ENCODE results near the gene VWA3A.
"Not testable (repeated sequence)": the region's sequence is repeated elsewhere in the genome, so short reads cannot be mapped to it uniquely, and the experiment has no call there.

The VWA3A gene

DNA sequence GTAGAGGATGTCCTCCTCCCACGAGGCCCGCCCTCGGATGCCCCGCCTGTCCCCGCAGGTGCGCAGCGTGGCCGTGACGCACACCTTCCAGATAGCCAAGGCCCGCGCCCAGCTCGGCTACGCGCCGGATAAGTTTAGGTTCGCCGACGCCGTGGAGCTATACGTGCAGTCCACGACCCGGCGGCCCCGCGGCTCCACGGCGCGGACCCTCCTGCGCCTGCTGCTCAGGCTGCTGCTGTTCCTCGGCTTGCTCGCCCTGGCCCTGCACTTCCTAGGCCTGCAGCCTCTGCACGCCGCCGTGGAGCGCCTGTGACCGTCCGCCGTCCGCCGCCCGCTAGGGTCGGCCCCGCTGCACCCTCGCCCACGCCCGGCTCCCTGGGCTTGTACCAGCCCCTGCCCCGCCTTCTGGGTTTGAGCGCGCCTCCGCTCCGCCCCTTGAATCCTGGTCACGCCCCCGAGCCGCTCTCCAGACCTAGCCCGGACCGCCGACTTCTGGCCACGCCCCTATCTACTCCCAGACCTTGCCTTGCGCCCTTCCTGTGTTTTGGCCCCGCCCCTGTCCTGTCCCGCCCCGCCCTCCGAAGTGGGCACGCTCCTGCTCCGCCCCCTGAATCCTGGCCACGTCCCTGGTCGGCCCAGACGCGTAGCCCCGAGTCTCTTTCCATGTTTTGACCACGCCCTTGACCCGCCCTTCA lies 97.9 kb downstream of the VWA3A start:
- H3K4me1 Mint-ChIP-seq, result peaks cover 34% of the 10 kb centered on the region
- peaks cover 7% of the 10 kb centered on the region for H3K36me3 Mint-ChIP-seq
- peak; percentile 84 to 99 for DNase-seq (ENCODE audit: low spot score in 2 of 2)
- peak overlapping the region; percentile 96 for H3K27ac Mint-ChIP-seq
- peak; percentile 52 for ATAC-seq (ENCODE audit: low read depth)
- peak overlapping the region; percentile 94 for H3K4me3 Mint-ChIP-seq
- H3K27me3 Mint-ChIP-seq, result no peaks in the 10 kb centered on the region
- peaks cover 8% of the 10 kb centered on the region for H3K9me3 Mint-ChIP-seq

DNA sequence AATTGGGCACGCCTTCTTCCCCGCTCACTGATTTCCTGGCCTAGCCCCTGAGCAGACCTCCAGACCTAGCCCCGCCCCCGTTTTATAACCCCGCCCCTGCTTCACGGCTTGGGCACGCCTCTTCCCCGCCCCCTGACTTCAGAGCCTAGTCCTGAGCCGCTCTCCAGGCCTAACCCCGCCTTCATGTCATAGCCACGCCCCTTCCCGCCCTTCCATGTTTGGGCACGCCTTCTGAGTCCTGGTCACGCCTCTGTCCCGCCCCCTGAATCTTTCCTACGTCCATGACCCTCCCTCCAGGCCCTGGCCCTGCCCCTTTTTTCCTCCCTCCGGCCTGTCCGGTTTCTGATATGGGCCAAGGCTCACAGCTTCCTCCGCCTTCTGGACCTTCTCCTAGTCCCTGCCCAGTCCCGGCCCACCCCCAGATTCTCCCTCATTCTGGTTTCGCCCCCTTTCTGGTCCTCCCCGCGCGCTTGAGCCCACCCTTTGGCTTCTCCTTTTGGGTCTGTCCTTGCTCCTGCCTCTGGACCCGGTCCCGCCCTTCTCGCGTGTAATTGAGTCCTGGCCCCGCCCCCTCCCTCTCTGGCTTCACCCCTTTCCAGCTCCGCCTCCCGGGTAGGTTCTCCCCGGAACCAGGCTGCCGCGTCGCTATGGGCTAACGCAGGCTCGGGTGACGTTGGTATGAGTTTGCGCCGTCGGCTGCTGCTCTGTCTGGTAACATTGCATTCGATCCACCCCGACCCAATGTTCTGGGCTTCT lies 98.6 kb downstream of the VWA3A start:
- DNase-seq (ENCODE audit: low spot score in 2 of 2) (peak; percentile 90 to 100), ATAC-seq (ENCODE audit: low read depth) (peak; percentile 49)
- H3K4me1 Mint-ChIP-seq, result peaks cover 40% of the 10 kb centered on the region
- H3K9me3 Mint-ChIP-seq, result peaks cover 8% of the 10 kb centered on the region
- peak overlapping the region; percentile 94 for H3K4me3 Mint-ChIP-seq
- H3K36me3 Mint-ChIP-seq, result peaks cover 7% of the 10 kb centered on the region
- no peaks in the 10 kb centered on the region for H3K27me3 Mint-ChIP-seq
- H3K27ac Mint-ChIP-seq, result peak overlapping the region; percentile 96

DNA sequence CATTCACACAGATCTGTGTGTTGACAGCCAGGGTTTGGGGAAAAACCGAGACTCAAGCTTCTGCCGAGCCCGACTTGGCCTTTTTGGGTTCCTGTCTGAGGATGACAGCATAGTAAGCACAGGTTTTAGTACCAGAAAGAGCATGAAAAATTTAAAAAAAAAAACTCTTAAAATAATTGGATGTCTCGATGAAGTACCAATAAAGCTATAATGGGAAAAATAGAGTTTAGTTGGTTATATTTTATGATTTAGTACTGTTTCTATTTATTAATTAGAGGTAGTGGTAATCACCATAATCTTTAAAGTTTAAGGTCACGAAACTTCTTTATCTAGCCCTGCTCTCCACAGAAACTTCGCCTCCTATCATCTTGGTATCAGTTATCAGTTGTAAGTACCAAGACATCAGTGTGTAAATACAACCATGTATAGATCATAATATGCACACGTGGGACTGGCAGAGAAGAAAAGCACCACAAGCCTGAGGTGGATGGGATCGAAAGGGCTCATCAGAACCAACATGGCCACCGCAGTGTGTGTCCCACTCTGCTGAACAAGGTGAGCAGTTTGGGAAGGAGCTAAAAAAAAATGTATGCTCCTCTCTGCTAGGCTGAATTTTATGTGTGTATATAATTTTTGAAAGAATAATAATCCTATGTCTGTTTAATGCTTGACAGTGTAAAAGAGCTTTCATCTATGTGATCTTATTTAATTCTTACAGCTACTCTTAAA lies 99.4 kb downstream of the VWA3A start:
- peak overlapping the region; percentile 94 for H3K4me3 Mint-ChIP-seq
- H3K36me3 Mint-ChIP-seq, result peaks cover 7% of the 10 kb centered on the region
- peaks cover 40% of the 10 kb centered on the region for H3K4me1 Mint-ChIP-seq
- peaks cover 8% of the 10 kb centered on the region for H3K9me3 Mint-ChIP-seq
- H3K27me3 Mint-ChIP-seq, result no peaks in the 10 kb centered on the region
- peak overlapping the region; percentile 96 for H3K27ac Mint-ChIP-seq
- DNase-seq (ENCODE audit: low spot score in 2 of 2) (peak; percentile 42 to 51), ATAC-seq (ENCODE audit: low read depth) (no peak)

DNA sequence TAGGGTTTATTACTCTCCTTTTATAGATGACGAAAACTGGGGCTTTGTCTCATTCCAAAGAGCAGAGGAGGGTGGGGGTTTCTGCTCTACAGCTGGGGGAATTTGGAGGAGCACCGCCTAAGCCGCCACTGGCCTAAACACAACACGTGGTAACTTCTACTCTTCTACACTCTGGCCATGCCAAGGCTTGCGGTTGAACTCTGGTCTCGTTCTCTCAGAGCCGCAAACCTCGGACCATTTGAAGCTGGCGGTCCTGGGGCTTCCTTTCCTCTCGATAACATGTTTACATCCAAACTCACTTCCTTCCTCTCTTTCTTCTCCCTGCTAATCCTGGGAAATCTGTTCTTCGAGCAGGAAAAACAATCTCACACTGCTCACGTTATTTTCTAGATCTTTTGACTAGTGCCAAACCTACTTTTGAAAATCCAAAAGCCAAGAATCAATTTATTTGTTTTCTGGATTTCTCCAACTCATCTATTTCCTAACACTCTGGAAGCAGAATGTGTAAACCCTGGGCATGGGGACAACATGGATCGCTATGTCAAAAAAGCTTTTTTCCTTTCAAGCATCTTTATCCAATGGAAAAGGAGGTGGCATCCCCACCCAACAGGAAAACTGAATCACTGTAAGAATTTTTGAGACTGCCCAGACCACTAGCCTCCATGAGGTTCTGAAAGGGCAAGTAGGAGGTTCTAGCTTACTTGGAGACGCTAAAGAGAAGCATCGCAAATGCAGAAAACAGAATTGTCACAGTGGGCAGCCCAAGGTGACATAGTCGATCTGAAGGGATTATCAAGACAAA lies 100.1 kb downstream of the VWA3A start:
- Mint-ChIP-seq H3K9me3 (peaks cover 8% of the 10 kb centered on the region), H3K27ac (peak overlapping the region; percentile 96), H3K36me3 (peaks cover 7% of the 10 kb centered on the region), H3K27me3 (no peaks in the 10 kb centered on the region), H3K4me1 (peaks cover 38% of the 10 kb centered on the region), H3K4me3 (peak overlapping the region; percentile 78)
- ATAC-seq (ENCODE audit: low read depth) (peak; percentile 23), DNase-seq (ENCODE audit: low spot score in 2 of 2) (peak; percentile 62 to 80)

DNA sequence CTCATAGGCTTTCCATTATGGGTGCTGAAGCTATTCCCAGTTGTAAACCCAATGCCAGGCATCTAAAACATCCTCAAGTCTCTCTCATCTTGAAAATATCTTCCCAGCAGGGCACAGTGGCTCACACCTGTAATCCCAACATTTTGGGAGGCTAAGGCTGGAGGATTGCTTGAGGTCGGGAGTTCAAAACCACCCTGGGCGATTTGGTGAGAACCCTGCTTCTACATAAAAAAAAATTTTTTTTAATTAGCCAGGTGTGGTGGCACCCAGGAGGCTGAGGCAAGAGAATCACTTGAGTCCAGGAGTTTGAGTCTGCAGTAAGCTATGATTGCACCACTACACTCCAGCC lies 100.7 kb downstream of the VWA3A start:
- peaks cover 7% of the 10 kb centered on the region for H3K36me3 Mint-ChIP-seq
- H3K9me3 Mint-ChIP-seq, result peaks cover 8% of the 10 kb centered on the region
- H3K4me1 Mint-ChIP-seq, result peaks cover 41% of the 10 kb centered on the region
- DNase-seq (ENCODE audit: low spot score in 2 of 2), result no peak
- no peaks in the 10 kb centered on the region for H3K27me3 Mint-ChIP-seq
- no peak overlapping the region for H3K4me3 Mint-ChIP-seq
- H3K27ac Mint-ChIP-seq, result peak overlapping the region; percentile 99
- ATAC-seq (ENCODE audit: low read depth), result no peak

DNA sequence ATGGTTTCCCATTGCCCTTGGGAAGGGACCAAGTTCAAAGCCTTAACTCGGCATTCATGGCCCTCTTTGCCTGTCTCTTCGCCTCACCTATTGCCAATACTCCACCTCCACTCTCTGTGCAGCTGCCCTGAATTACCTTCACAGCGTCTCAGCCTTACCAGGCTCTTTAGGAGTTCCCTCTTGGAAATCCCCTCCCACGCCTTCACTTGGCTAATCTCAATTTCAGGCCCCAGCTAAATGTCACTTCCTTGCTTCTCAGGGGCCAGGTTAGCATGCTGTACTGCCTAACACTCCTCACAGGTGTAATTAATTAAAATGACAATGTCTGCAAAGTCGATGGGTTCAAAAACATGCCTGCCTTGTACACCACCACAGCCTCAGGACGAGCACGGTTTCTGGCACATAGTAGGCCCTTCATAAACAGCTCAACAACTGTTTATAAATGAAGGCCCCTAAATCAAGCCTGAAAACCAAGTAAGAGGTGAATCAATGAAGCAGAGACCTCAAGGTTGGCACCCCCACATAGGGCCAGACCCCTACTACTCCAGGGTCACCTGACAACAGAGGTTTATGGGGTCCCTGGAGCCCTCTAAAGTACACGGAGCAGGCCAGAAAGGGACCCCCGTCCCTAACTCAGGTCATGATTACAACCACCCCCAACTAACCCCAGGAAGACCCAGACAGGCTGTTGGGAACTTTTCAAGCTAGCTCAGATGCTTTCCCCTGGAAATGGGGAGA lies 102.5 kb downstream of the VWA3A start:
- peak overlapping the region; percentile 99 for H3K27ac Mint-ChIP-seq
- no peaks in the 10 kb centered on the region for H3K27me3 Mint-ChIP-seq
- peaks cover 36% of the 10 kb centered on the region for H3K4me1 Mint-ChIP-seq
- peaks cover 8% of the 10 kb centered on the region for H3K9me3 Mint-ChIP-seq
- ATAC-seq (ENCODE audit: low read depth) (no peak), DNase-seq (ENCODE audit: low spot score in 2 of 2) (peak in 1 of 2 donors; percentile 60)
- peak overlapping the region; percentile 84 for H3K4me3 Mint-ChIP-seq
- peaks cover 7% of the 10 kb centered on the region for H3K36me3 Mint-ChIP-seq

DNA sequence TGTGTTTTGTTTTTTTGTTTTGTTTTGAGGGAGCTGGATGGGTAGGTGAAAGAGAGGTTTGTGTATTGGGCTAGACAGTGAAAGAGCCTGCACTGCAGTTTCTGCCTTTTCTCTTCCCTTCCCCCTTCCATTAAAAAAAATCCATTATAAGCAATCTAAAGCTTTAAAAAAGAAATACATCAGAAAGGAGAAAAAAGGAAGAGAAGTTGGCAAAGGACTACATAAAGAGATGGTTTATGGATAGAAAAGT lies 103.0 kb downstream of the VWA3A start:
- Mint-ChIP-seq H3K4me3 (peak overlapping the region; percentile 84), H3K36me3 (peaks cover 7% of the 10 kb centered on the region), H3K27ac (peak overlapping the region; percentile 99), H3K9me3 (peaks cover 8% of the 10 kb centered on the region), H3K27me3 (no peaks in the 10 kb centered on the region), H3K4me1 (peaks cover 36% of the 10 kb centered on the region)
- ATAC-seq (ENCODE audit: low read depth) (no peak), DNase-seq (ENCODE audit: low spot score in 2 of 2) (no peak)

DNA sequence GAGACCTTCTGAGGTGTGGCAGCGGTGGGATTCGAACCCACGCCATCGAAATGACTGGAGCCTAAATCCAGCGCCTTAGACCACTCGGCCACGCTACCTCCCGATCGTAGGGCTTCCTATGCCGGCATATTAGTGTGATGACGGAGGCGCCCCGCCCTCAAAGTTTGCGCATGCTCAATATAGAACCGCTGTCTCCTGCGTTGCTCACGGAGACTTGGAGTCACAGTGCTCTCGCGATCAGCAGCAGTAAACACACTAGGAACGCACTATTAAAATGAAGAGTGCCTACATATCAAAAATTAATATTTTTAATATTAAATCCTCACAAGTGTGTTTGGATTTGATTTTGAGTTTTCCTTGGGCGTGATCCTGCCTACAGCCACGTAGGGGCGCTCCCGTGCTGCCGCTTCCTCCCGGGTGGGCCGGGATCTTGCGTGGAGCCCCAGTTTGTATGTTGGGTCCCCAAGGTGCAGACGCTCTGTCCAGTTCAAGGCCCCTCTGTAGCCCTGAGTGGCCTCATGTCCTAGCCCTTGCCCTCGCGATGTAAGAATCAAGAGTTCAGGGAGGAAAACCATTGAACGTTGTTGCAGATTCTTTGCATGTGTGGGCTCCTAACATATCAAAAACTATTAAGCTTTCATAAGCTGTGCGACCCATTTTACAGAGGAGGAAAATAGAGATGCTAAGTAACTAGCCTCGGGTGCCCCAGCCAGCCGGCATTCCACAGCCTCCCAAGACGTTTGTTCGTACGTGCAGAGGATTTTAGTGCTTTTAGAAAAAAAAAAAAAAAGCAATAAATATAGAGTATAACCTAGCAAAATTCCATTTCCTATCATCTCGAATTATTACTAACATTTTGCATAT lies 103.6 kb downstream of the VWA3A start:
- Mint-ChIP-seq H3K9me3 (peaks cover 8% of the 10 kb centered on the region), H3K36me3 (peaks cover 7% of the 10 kb centered on the region), H3K4me1 (peaks cover 32% of the 10 kb centered on the region), H3K27ac (peak overlapping the region; percentile 99), H3K27me3 (no peaks in the 10 kb centered on the region), H3K4me3 (peak overlapping the region; percentile 84)
- ATAC-seq (ENCODE audit: low read depth) (peak; percentile 12), DNase-seq (ENCODE audit: low spot score in 2 of 2) (peak; percentile 93 to 96)

DNA sequence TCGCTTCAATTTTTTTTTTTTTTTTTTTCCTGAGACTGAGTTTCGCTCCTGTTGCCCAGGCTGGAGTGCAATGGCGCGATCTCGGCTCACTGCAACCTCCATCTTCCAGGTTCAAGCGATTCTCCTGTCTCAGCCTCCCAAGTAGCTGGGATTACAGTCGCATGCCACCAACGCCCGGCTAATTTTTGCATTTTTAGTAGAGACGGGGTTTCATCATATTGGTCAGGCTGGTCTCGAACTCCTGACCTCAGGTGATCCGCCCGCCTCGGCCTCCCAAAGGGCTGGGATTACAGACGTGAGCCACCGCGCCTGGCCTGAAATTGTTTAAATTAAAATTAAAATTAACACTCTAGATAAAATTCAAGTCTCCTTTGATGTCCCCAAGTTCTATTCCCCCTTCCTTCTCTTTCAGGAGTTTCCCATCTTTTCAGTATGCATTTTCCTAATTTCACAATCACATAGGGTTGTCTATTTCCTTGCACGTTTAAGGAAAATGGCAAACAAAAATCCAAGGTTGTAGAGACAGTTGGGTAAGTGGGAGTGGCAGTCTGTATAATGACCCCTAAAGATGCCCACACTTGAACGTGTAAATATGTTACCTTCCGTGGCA lies 104.3 kb downstream of the VWA3A start:
- not testable (repeated sequence) for H3K27ac Mint-ChIP-seq; H3K36me3 Mint-ChIP-seq; ATAC-seq (ENCODE audit: low read depth); H3K27me3 Mint-ChIP-seq; DNase-seq (ENCODE audit: low spot score in 2 of 2); H3K9me3 Mint-ChIP-seq
- Mint-ChIP-seq H3K4me1 (peaks cover 32% of the 10 kb centered on the region), H3K4me3 (peak overlapping the region; percentile 75)

DNA sequence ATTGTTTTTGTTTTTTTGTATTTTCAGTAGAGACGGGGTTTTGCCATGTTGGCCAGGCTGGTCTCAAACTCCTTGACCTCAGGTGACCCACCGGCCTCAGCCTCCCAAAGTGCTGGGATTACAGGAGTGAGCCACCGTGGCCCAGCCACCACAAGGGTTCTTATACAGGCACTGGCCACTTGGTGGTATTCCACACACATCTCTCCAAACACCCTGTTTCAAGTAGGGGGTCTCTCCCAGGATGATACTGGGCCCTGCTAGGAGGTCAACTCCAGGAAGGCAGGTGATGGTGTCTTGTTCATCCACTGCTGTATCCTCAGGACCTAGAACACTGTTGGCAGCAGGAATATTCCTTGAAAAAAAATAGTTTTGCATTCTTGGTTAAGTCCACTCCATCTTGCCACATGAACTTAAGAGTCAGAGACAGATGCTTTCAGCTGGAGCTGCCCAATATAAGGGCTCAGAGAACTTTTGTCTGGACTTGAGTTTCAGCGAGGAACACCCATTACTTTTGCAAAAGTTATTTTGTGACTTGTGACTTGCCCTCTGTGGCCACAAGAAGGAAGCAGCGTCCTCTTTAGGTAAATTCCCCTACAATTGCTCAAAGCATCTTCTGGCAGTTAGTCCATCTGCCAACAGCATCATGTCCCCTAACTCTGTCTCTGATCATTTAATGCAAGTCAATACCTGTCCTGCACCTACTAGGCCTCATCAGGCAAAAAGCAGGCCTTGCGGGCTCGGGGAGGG lies 106.4 kb downstream of the VWA3A start:
- peaks cover 6% of the 10 kb centered on the region for H3K36me3 Mint-ChIP-seq
- H3K27me3 Mint-ChIP-seq, result no peaks in the 10 kb centered on the region
- H3K4me3 Mint-ChIP-seq, result no peak overlapping the region
- H3K9me3 Mint-ChIP-seq, result peaks cover 5% of the 10 kb centered on the region
- H3K27ac Mint-ChIP-seq, result peak overlapping the region; percentile 80
- no peak for ATAC-seq (ENCODE audit: low read depth)
- H3K4me1 Mint-ChIP-seq, result peaks cover 24% of the 10 kb centered on the region
- no peak for DNase-seq (ENCODE audit: low spot score in 2 of 2)

DNA sequence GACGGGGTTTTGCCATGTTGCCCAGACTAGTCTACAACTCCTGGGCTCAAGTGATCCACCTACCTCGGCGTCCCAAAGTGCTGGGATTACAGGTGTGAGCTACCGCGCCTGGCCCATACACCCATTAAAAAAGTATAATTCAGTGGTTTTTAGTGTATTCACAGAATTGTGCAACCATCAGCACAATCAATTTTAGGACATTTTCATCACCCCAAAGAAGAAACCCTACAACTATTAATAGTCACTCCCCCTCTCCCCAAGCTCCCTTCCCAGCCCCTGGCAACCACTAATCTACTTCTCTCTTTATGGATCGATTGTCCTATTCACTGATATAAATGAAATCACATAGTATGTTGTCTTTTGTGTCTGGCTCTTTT lies 109.9 kb downstream of the VWA3A start:
- H3K4me3 Mint-ChIP-seq, result no peak overlapping the region
- H3K9me3 Mint-ChIP-seq, result no peaks in the 10 kb centered on the region
- DNase-seq (ENCODE audit: low spot score in 2 of 2) (no peak), ATAC-seq (ENCODE audit: low read depth) (no peak)
- H3K27me3 Mint-ChIP-seq, result no peaks in the 10 kb centered on the region
- no peak overlapping the region for H3K27ac Mint-ChIP-seq
- no peaks in the 10 kb centered on the region for H3K36me3 Mint-ChIP-seq
- peaks cover 12% of the 10 kb centered on the region for H3K4me1 Mint-ChIP-seq

DNA sequence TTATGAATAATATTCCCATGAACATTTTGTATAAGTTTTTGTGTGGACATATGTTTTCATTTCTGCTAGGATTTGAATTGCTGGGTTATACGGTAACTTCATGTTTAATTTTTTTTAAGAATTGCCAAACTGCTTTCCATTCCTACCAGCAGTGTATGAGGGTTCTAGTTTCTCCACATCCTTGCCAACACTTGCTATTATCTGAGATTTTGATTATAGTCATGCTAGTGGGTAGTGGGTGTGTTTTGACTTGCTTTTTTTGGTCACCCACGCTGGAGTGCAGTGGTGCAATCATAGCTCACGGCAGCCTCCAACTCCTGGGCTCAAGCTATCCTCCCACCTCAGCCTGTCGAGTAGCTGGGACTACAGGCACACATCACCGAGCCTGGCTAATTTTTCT lies 110.8 kb downstream of the VWA3A start:
- Mint-ChIP-seq H3K4me3 (no peak overlapping the region), H3K27ac (no peak overlapping the region), H3K4me1 (peaks cover 17% of the 10 kb centered on the region), H3K36me3 (peaks cover 3% of the 10 kb centered on the region), H3K27me3 (no peaks in the 10 kb centered on the region), H3K9me3 (no peaks in the 10 kb centered on the region)
- ATAC-seq (ENCODE audit: low read depth), result no peak
- DNase-seq (ENCODE audit: low spot score in 2 of 2), result no peak

Data from memory B cell (primary cell).